Psoas muscle (tissue), 8 donors: ENCODE data around the gene TAF10. TPM values are rescaled to one million over a fixed set of nuclear protein-coding genes. Genes with fewer than 3 reads are reported as not detected.

ENCODE experiments used
- ATAC-seq, 4 donors: fragments of 200-7000 bp; cut with Tn5 transposase; one replicate each; pipeline ENCODE4 v1.9.1; 2020; ENCODE audit warnings: moderate library complexity in 3 of 4, mild to moderate bottlenecking in 2 of 4
- DNase-seq, 2 donors: peaks; one replicate each; pipeline ENCODE4 v3.0.0-alpha.2; 2020
- H3K27ac ChIP-seq: fragments of 200-600 bp; one replicate; pipeline ENCODE4 v1.8.0; 2022
- H3K27me3 ChIP-seq, 3 donors: fragments of 200-600 bp in 1 of 3; one replicate each; pipeline versions ENCODE4 v1.6.1 to v1.8.0; 2013 to 2022; ENCODE audit warnings: low read length in 2 of 3, mild to moderate bottlenecking in 2 of 3, moderate library complexity in 1 of 3; ENCODE audit not compliant: insufficient read depth in 3 of 3
- H3K36me3 ChIP-seq, 2 donors: fragments of 200-600 bp in 1 of 2; one replicate each; pipeline versions ENCODE4 v1.6.1 to v1.8.0; 2013 to 2022; ENCODE audit warnings: low read depth in 1 of 2, mild to moderate bottlenecking in 1 of 2, moderate library complexity in 1 of 2; ENCODE audit not compliant: insufficient read depth in 1 of 2
- H3K4me1 ChIP-seq: fragments of 200-600 bp; one replicate; pipeline ENCODE4 v1.8.0; 2022
- H3K4me3 ChIP-seq: fragments of 200-600 bp; one replicate; pipeline ENCODE4 v1.8.0; 2022; ENCODE audit warnings: mild to moderate bottlenecking
- H3K9me3 ChIP-seq: fragments of 200-600 bp; one replicate; pipeline ENCODE4 v1.8.0; 2022
- WGBS, 3 donors: extraction: QIAGEN DNeasy Blood & Tissue Kit; methylation state at CpG; one replicate each; pipeline versions ENCODE4 v1.1.6 to v1.1.7; 2013; 5-methylcytosine and 5-hydroxymethylcytosine counted together
- intact Hi-C, 2 donors: fragments of 100-400 bp; cut with DNase I; formaldehyde crosslinking; loops; one replicate each; pipeline versions ENCODE4 v1.11.0 to v1.14.2; 2022
- polyA plus RNA-seq, 3 donors: library from polyadenylated mRNA; stranded (reverse); fragments of 200-250 nt; gene quantifications; one replicate each; pipeline ENCODE4 v1.2.3, GENCODE V29; 2013
- total RNA-seq, 4 donors: library from RNA; stranded (reverse); fragmentation: NEBNext Ultra II Directional in 2 of 4; extraction: Animal tissue kit (Norgen Biotek cat#: 25700) in 2 of 4; gene quantifications; one replicate each; pipeline versions ENCODE4 v1.2.1 to v1.2.4, GENCODE V29; 2021 to 2023
- TF ChIP-seq, protein P1 (sequence below): fragments of 200-600 bp; IDR thresholded peaks from one replicate; pipeline ENCODE4 v1.8.0; 2022; ENCODE audit warnings: antibody characterized with exemption
- donor health status: healthy with polysubstance abuse.
- donor health status: DM: no; HTN: no; CAD: no; lungs with moderate emphysema.
- donor health status: Bipolar disorder and iron deficiency.
- donor health status: healthy.
- donor health status: DM: yes; HTN: yes; CAD: no.
- donor health status: DM: no; HTN: no; CAD: no.
- donor health status: DM: no; HTN: no; CAD: no.
- donor health status: DM: yes; HTN: yes; CAD: no.

Gene TAF10
- total and polyA plus RNA-seq, 7 donors: 67.0 to 119 (median 80.3) TPM

DNA sequence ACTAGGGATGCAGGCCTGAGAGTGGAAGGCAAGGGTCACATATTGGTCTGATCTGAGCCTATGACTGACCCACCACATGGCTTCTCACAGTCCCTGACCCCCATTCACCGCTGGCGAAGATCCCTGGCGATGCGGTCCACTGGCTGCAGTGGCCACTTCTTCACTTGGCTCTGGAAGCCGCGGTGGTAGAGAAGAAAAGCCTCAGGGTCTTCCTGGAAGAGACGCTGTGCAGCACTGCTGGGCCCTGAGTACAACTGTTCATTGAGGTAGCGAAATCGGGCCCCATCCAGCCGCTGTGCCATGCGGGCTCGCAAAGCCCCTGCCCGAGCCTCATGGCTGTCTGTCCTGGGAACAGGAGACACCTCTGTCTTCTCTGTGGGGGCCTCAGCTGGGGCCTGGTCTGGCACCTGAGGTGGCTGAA is 11.0 kb downstream of the TAF10 start:
- no peak for DNase-seq
- Histone ChIP-seq H3K36me3 (peaks cover 8 to 57% of the 10 kb centered on the region in 2 donors), H3K9me3 (no peaks in the 10 kb centered on the region), H3K4me1 (peaks cover 29% of the 10 kb centered on the region), H3K4me3 (no peak overlapping the region), H3K27ac (no peak overlapping the region), H3K27me3 (no peaks in the 10 kb centered on the region)
- ATAC-seq: no peak
- 95 to 96% (median 95%) methylated on average over 13 of the region's 13 CpGs for WGBS, 3 donors
- TF ChIP-seq, protein P1, sequence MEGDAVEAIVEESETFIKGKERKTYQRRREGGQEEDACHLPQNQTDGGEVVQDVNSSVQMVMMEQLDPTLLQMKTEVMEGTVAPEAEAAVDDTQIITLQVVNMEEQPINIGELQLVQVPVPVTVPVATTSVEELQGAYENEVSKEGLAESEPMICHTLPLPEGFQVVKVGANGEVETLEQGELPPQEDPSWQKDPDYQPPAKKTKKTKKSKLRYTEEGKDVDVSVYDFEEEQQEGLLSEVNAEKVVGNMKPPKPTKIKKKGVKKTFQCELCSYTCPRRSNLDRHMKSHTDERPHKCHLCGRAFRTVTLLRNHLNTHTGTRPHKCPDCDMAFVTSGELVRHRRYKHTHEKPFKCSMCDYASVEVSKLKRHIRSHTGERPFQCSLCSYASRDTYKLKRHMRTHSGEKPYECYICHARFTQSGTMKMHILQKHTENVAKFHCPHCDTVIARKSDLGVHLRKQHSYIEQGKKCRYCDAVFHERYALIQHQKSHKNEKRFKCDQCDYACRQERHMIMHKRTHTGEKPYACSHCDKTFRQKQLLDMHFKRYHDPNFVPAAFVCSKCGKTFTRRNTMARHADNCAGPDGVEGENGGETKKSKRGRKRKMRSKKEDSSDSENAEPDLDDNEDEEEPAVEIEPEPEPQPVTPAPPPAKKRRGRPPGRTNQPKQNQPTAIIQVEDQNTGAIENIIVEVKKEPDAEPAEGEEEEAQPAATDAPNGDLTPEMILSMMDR: no peak
- intact Hi-C loops: loop anchor here in 1 of 2 donors (5.0 to 10.0 kb wide), 2 partner anchors 69 to 206 kb away; partner anchors contain the start of gene SMPD1

DNA sequence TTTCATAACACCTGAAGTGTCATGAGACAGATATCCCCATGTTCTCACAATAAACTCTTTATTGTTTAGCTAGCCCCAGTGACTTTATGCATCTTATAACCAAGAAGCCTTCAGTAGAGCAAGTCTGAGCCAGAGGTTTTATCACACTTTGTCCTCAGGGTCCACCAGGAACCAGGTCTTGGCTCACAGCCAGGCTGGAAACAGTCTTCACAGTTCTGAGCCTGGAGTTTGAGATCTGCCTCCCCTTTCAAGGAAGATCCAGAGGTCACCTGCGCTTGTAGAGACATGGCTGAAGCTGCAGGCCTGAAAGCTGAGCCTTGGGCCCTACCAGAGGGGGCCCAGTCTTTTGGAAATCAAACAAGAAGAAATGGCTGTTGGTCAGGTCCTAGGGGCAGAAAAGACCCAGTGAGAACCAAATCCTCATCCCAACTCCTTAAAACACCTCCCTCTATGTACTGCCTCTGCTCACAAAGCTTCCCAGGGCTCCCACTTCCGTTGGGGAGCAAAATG is 12.1 kb downstream of the TAF10 start:
- Histone ChIP-seq H3K36me3 (peaks cover 8 to 68% of the 10 kb centered on the region in 2 donors), H3K4me1 (peaks cover 18% of the 10 kb centered on the region), H3K9me3 (no peaks in the 10 kb centered on the region), H3K27ac (no peak overlapping the region), H3K4me3 (no peak overlapping the region), H3K27me3 (no peaks in the 10 kb centered on the region)
- intact Hi-C loops: loop anchor here in 1 of 2 donors (5.0 to 10.0 kb wide), 2 partner anchors 68 to 205 kb away; partner anchors contain the start of gene SMPD1
- no peak for DNase-seq
- 80 to 88% (median 82%) methylated on average over 2 of the region's 2 CpGs for WGBS, 3 donors
- TF ChIP-seq, protein P1: no peak
- ATAC-seq: no peak

DNA sequence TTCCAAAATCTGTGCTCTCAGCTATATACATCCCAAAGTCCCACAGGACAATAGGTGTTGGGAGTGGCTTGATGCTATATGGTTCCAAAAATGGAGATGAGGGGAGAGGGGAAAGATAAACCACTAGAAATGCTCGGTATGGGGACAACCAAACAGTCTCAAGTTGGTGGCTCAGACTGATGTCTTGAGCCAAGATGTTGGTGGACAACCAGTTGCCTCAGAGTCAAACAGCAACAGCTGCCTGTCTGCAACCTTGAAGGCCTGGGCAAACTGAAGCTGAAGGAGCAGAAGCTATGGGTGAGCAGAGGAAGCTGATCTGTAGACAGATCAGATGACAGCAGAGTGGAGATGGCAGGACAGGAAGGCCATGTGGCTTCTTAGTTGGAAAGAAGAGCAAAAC is 12.6 kb downstream of the TAF10 start:
- no peaks in the 10 kb centered on the region for H3K27me3 ChIP-seq
- TF ChIP-seq, protein P1: no peak
- H3K4me1 ChIP-seq: peaks cover 13% of the 10 kb centered on the region
- no peak overlapping the region for H3K4me3 ChIP-seq
- no peak for ATAC-seq
- intact Hi-C loops: no loop called here
- H3K9me3 ChIP-seq: no peaks in the 10 kb centered on the region
- no peak overlapping the region for H3K27ac ChIP-seq
- WGBS, 3 donors: 65 to 75% (median 70%) methylated on average over 1 of the region's 1 CpG
- DNase-seq: no peak
- H3K36me3 ChIP-seq: peaks cover 8 to 73% of the 10 kb centered on the region in 2 donors

DNA sequence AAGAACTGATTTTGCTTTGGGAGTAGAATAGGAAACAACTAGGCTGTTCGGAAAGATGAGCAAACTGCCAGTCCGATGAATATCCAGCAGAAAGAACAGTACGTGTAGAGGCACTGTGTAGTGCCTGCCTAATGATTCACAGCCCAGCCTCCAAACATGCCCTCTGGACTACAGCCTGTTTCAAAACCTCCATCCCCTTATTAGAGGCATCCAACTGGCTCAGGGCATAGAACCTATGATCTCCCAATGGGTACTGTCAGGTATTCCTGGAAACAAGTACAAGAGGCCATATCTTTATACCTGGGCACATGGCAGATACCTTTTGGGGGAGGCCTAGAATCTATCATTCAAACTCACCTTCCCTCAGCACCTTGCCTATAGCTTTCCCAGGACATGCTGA is 13.5 kb downstream of the TAF10 start:
- ATAC-seq: no peak
- peaks cover 13% of the 10 kb centered on the region for H3K4me1 ChIP-seq

More for the DNA sequence above, 13.5 kb downstream of the TAF10 start:
- H3K27me3 ChIP-seq: no peaks in the 10 kb centered on the region
- no peaks in the 10 kb centered on the region for H3K9me3 ChIP-seq
- TF ChIP-seq, protein P1: no peak
- H3K27ac ChIP-seq: no peak overlapping the region
- H3K36me3 ChIP-seq: peaks cover 8 to 82% of the 10 kb centered on the region in 2 donors
- 88 to 96% (median 91%) methylated on average over 3 of the region's 3 CpGs for WGBS, 3 donors
- no peak overlapping the region for H3K4me3 ChIP-seq
- DNase-seq: no peak
- intact Hi-C loops: no loop called here
